K562 (cell line): ENCODE measurements around the gene MIS18A. TPM values are rescaled to one million over a fixed set of nuclear protein-coding genes. Genes with fewer than 3 reads are reported as not detected.

Experiments
- CBFA2T3 ChIP-seq: fragments of 450-650 bp; IDR thresholded peaks from 2 replicates; pipeline ENCODE4 v1.6.1; 2017
- CEBPG ChIP-seq, 3 experiments: fragments of 200-800 bp in 1 of 3; sonication (Bioruptor generic) in 1 of 3; sonication (generic) in 1 of 3; formaldehyde crosslinking in 1 of 3; IDR thresholded peaks in 2 of 3; conservative IDR thresholded peaks in 1 of 3; 2 replicates each; pipeline versions ENCODE4 v1.6.1 to v1.8.0; 2016 to 2022; ENCODE audit warnings: missing compliant biosample characterization in 2 of 3, missing genetic modification characterization in 2 of 3, mild to moderate bottlenecking in 1 of 3, missing genetic modification reagents in 1 of 3
- CREB5 ChIP-seq: fragments of 250-450 bp; sonication (Bioruptor Pico); IDR thresholded peaks from 2 replicates; pipeline ENCODE4 v1.5.0; 2020; ENCODE audit warnings: mild to moderate bottlenecking
- GABPB1 ChIP-seq: sonication (generic); formaldehyde crosslinking; IDR thresholded peaks from 2 replicates; pipeline ENCODE4 v1.8.0; 2022; ENCODE audit warnings: mild to moderate bottlenecking, missing genetic modification reagents
- HDAC6 ChIP-seq: IDR thresholded peaks from 2 replicates; pipeline ENCODE4 v1.6.1; 2012; ENCODE audit warnings: low read depth, mild to moderate bottlenecking, control low read depth, inconsistent platforms, low read length, moderate library complexity
- HEY1 ChIP-seq: fragments of 250-450 bp; sonication (Bioruptor Pico); IDR thresholded peaks from 2 replicates; pipeline ENCODE4 v1.5.0; 2020; ENCODE audit warnings: mild to moderate bottlenecking, moderate library complexity, borderline replicate concordance
- KDM4B ChIP-seq, 2 experiments: fragments of 450-650 bp in 1 of 2; sonication (generic) in 1 of 2; IDR thresholded peaks; 2 replicates each; pipeline ENCODE4 v1.6.1; 2016 to 2017; ENCODE audit warnings: borderline replicate concordance in 2 of 2, antibody characterized with exemption in 1 of 2, low read depth in 1 of 2, mild to moderate bottlenecking in 1 of 2
- MAFG ChIP-seq: fragments of 450-650 bp; conservative IDR thresholded peaks from 2 replicates; pipeline ENCODE4 v1.6.1; 2016; ENCODE audit warnings: missing genetic modification characterization, missing compliant biosample characterization
- MTA3 ChIP-seq: fragments of 450-650 bp; formaldehyde crosslinking; IDR thresholded peaks from 2 replicates; pipeline ENCODE4 v1.6.1; 2017; ENCODE audit warnings: mild to moderate bottlenecking, borderline replicate concordance
- NFE2 ChIP-seq: IDR thresholded peaks from 2 replicates; pipeline ENCODE4 v1.6.1; 2014; ENCODE audit warnings: antibody characterized with exemption, low read depth
- PHF8 ChIP-seq: fragments of 200-600 bp; sonication (generic); IDR thresholded peaks from 2 replicates; pipeline ENCODE4 v1.6.1; 2012; ENCODE audit warnings: mixed run types, mild to moderate bottlenecking, inconsistent platforms, low read length, moderate library complexity, borderline replicate concordance
- SUPT5H ChIP-seq: fragments of 450-650 bp; IDR thresholded peaks from 2 replicates; pipeline ENCODE4 v1.6.1; 2016
- TRIM28 ChIP-seq: fragments of 450-650 bp; IDR thresholded peaks from 2 replicates; pipeline ENCODE4 v1.6.1; 2017
- XRCC3 ChIP-seq: fragments of 450-650 bp; IDR thresholded peaks from 2 replicates; pipeline ENCODE4 v1.6.1; 2017; ENCODE audit warnings: mild to moderate bottlenecking, moderate library complexity
- ZFP1 ChIP-seq: fragments of 450-650 bp; formaldehyde crosslinking; IDR thresholded peaks from 2 replicates; pipeline ENCODE4 v1.4.0; 2020; ENCODE audit warnings: mild to moderate bottlenecking, mixed read lengths
- ZNF830 ChIP-seq: fragments of 250-450 bp; sonication (Bioruptor Pico); IDR thresholded peaks from 2 replicates; pipeline ENCODE4 v1.5.0; 2021; ENCODE audit warnings: mild to moderate bottlenecking
- ZSCAN29 ChIP-seq: fragments of 450-650 bp; IDR thresholded peaks from 2 replicates; pipeline ENCODE4 v1.6.1; 2017
- polyA plus RNA-seq, 8 experiments: library from polyadenylated mRNA; depleted of rRNA in 4 of 8; stranded (reverse) in 5 of 8; unstranded in 3 of 8; fragments of >200 nt; fragmentation: Nextera tagmentation in 2 of 8; fragmentation: Illumina TruSeq in 1 of 8; extraction: Ambion mirVana in 2 of 8; extraction: Trizol in 1 of 8; gene quantifications; 2 replicates each; pipeline versions ENCODE4 v1.2.1 to v1.2.3, GENCODE V29; 2011 to 2014; ENCODE audit warnings: inconsistent platforms in 1 of 8, missing spikeins in 1 of 8
- total RNA-seq, 7 experiments: library from RNA; depleted of rRNA in 6 of 7; stranded (reverse); fragments of >200 nt in 6 of 7; fragmentation: Illumina TruSeq in 2 of 7; extraction: Trizol in 2 of 7; gene quantifications; 2 replicates each; pipeline versions ENCODE4 v1.2.1 to v1.2.3, GENCODE V29; 2011 to 2021; ENCODE audit warnings: low replicate concordance in 1 of 7
- TF ChIP-seq, protein P1 (sequence below): fragments of 450-650 bp; formaldehyde crosslinking; IDR thresholded peaks from 2 replicates; pipeline ENCODE4 v1.4.0; 2020; ENCODE audit warnings: mild to moderate bottlenecking, mixed read lengths
- TF ChIP-seq, protein P2 (sequence below): sonication (generic); formaldehyde crosslinking; IDR thresholded peaks from 2 replicates; pipeline ENCODE4 v1.9.0; 2022; ENCODE audit warnings: mild to moderate bottlenecking, missing genetic modification reagents

The MIS18A gene
- total and polyA plus RNA-seq, 9 of the 15 experiments (the other 6 are each of a cell fraction or from before 2014, with no cell fraction given): 17.7 to 75.3 (median 60.3) TPM

DNA sequence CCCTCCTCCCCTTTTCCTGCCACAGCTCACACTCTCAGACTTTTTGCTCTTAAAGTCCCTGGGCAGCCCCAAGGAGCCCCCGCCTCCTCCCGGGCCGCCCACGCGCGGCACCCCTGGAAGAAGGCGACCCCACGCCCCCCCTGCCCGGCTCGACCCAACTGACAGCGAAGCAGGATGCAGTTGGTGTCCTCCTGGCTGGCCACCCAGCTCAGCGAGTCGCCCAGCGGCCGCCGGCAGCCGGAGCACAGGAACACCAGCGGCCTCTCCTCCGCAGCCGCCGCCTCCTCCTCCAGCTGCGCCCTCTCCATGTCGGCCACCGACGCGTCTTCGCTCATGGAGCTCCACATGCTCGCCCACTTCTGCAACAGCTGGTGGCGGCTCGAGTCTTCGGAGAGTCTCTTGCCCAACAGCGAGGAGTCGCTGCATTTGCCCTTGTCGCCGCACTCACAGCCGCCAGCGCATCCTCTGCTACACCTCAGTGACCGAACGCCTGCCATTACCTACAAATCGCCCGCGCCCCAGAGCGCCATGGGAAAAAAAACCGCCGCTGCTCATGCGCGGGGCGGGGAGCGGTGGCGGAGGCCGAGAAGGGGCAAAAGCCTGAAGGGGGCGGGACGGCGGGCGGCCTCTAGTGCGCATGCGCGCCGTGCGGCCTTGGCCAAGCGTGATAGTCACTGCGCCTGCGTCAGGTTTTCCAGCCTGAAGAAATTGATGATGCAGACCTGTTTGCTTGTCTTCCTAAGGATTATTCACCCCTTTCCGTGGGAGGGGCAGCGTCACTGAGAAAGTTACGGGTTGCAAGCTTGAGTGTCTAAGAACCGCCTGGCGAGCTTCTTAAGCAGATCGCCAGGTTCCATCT is at the start of gene MIS18A (continued):
- TF ChIP-seq CEBPG (CRISPR knock-in tag; IDR thresholded peaks at IDR 0.05): no peak
- no peak for TF ChIP-seq CEBPG (tag; conservative IDR thresholded peaks at IDR 0.05 in 1 of 2, IDR thresholded peaks at IDR 0.05 in 1 of 2)
- TF ChIP-seq CREB5 (CRISPR knock-in tag): no peak
- 0 out of 2 replicates have a peak, but pooled peaks have one; percentile 25 for TF ChIP-seq HDAC6
- TF ChIP-seq, protein P1, sequence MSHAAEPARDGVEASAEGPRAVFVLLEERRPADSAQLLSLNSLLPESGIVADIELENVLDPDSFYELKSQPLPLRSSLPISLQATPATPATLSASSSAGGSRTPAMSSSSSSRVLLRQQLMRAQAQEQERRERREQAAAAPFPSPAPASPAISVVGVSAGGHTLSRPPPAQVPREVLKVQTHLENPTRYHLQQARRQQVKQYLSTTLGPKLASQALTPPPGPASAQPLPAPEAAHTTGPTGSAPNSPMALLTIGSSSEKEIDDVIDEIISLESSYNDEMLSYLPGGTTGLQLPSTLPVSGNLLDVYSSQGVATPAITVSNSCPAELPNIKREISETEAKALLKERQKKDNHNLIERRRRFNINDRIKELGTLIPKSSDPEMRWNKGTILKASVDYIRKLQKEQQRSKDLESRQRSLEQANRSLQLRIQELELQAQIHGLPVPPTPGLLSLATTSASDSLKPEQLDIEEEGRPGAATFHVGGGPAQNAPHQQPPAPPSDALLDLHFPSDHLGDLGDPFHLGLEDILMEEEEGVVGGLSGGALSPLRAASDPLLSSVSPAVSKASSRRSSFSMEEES: no peak
- TF ChIP-seq GABPB1 (CRISPR knock-in tag): no peak; the same call in 1 of the 2 replicates
- no peak for TF ChIP-seq TRIM28
- TF ChIP-seq KDM4B (IDR thresholded peaks at IDR 0.05; ENCODE audit: borderline replicate concordance in 2 of 2, low read depth in 1 of 2): peak in 1 of 2 experiments; percentile 63; a peak in 1 of 4 replicates
- no peak for TF ChIP-seq ZFP1 (CRISPR knock-in tag)
- peak; percentile 58; the same call in 1 of the 2 replicates for TF ChIP-seq ZNF830
- peak; percentile 5; the same call in 1 of the 2 replicates for TF ChIP-seq NFE2
- peak; percentile 97 for TF ChIP-seq SUPT5H
- peak; percentile 93; the same call in 1 of the 2 replicates for TF ChIP-seq PHF8
- TF ChIP-seq XRCC3: no peak
- TF ChIP-seq, protein P2, sequence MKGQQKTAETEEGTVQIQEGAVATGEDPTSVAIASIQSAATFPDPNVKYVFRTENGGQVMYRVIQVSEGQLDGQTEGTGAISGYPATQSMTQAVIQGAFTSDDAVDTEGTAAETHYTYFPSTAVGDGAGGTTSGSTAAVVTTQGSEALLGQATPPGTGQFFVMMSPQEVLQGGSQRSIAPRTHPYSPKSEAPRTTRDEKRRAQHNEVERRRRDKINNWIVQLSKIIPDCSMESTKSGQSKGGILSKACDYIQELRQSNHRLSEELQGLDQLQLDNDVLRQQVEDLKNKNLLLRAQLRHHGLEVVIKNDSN: 0 out of 2 replicates have a peak, but pooled peaks have one; percentile 13
- TF ChIP-seq CBFA2T3: peak; percentile 83; the same call in 1 of the 2 replicates
- TF ChIP-seq MAFG (tag): peak; percentile 57
- 0 out of 2 replicates have a peak, but pooled peaks have one; percentile 1 for TF ChIP-seq HEY1 (CRISPR knock-in tag)
- peak; percentile 97 for TF ChIP-seq MTA3
- TF ChIP-seq ZSCAN29: no peak
